Effector memory CD4-positive, alpha-beta T cell (primary cell): ENCODE measurements around the gene ARAF.
"Not testable (repeated sequence)": the region's sequence is repeated elsewhere in the genome, so short reads cannot be mapped to it uniquely, and the experiment has no call there.

Experiments
- DNase-seq, 3 donors: peaks; one replicate each; pipeline ENCODE4 v3.0.0-alpha.2; 2020
- H3K27ac ChIP-seq: 2 replicates; pipeline ENCODE4 v1.7.0; 2013; ENCODE audit warnings: mild to moderate bottlenecking, low read length, moderate library complexity; ENCODE audit not compliant: insufficient read depth, poor library complexity, severe bottlenecking
- H3K27me3 ChIP-seq: replicated peaks from 2 replicates; pipeline ENCODE4 v1.7.0; 2013; ENCODE audit warnings: mild to moderate bottlenecking, low read length; ENCODE audit not compliant: insufficient read depth, control insufficient read depth, poor library complexity, severe bottlenecking
- H3K36me3 ChIP-seq: 2 replicates; pipeline ENCODE4 v1.7.0; 2013; ENCODE audit warnings: mild to moderate bottlenecking, low read length, moderate library complexity; ENCODE audit not compliant: control insufficient read depth, insufficient read depth
- H3K4me1 ChIP-seq: 2 replicates; pipeline ENCODE4 v1.7.0; 2013; ENCODE audit warnings: low read length, mild to moderate bottlenecking; ENCODE audit not compliant: control insufficient read depth, insufficient read depth, poor library complexity, severe bottlenecking
- H3K4me3 ChIP-seq: 2 replicates; pipeline ENCODE4 v1.7.0; 2013; ENCODE audit warnings: low read length, low read depth, mild to moderate bottlenecking; ENCODE audit not compliant: insufficient read depth, poor library complexity, severe bottlenecking
- H3K9me3 ChIP-seq: 2 replicates; pipeline ENCODE4 v1.7.0; 2013; ENCODE audit warnings: mild to moderate bottlenecking, low read length, moderate library complexity; ENCODE audit not compliant: control insufficient read depth

Gene ARAF

GRCh38 chrX:47597222-47597621 is 36.2 kb downstream of the ARAF start:
- Histone ChIP-seq H3K9me3 (peaks cover 4% of the 10 kb centered on the region), H3K36me3 (no peaks in the 10 kb centered on the region), H3K27ac (no peak overlapping the region), H3K4me3 (no peak overlapping the region), H3K27me3 (no peaks in the 10 kb centered on the region), H3K4me1 (no peaks in the 10 kb centered on the region)
- no peak for DNase-seq

DNA sequence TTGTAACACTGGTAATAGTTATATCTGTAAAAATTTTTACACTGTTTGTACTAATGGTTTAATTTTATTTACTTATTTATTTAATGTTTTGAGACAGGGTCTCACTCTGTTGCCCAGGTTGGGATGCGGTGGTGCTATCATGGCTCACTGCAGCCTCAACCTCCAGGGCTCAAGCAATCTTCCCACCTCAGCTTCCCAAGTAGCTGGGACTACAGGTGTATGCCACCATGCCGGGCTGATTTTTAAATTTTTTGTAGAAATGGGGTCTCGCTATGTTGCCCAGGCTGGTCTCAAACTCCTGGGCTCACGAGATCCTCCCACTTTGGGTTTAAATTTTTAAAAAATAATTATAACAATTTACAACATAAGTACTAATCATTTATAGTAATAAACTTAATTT is 42.1 kb downstream of the ARAF start:
- H3K36me3 ChIP-seq, H3K9me3 ChIP-seq, H3K27ac ChIP-seq, H3K27me3 ChIP-seq, H3K4me1 ChIP-seq, DNase-seq, H3K4me3 ChIP-seq: not testable (repeated sequence)

GRCh38 chrX:47605024-47605423 is 44.0 kb downstream of the ARAF start:
- Histone ChIP-seq H3K36me3 (no peaks in the 10 kb centered on the region), H3K4me3 (no peak overlapping the region), H3K27ac (no peak overlapping the region), H3K9me3 (no peaks in the 10 kb centered on the region), H3K27me3 (no peaks in the 10 kb centered on the region), H3K4me1 (no peaks in the 10 kb centered on the region)
- DNase-seq: no peak

- Histone ChIP-seq H3K27ac (no peak overlapping the region), H3K27me3 (no peaks in the 10 kb centered on the region), H3K4me1 (no peaks in the 10 kb centered on the region), H3K36me3 (no peaks in the 10 kb centered on the region), H3K9me3 (no peaks in the 10 kb centered on the region), H3K4me3 (no peak overlapping the region)
- no peak for DNase-seq
Measured at GRCh38 chrX:47607091-47607490, 46.1 kb downstream of the ARAF start.

- no peak for DNase-seq
- no peaks in the 10 kb centered on the region for H3K9me3 ChIP-seq
- H3K36me3 ChIP-seq: no peaks in the 10 kb centered on the region
- H3K27ac ChIP-seq: no peak overlapping the region
- no peaks in the 10 kb centered on the region for H3K4me1 ChIP-seq
- H3K27me3 ChIP-seq: no peaks in the 10 kb centered on the region
- no peak overlapping the region for H3K4me3 ChIP-seq
Measured at GRCh38 chrX:47608130-47608810, 47.3 kb downstream of the ARAF start.

GRCh38 chrX:47610511-47610910 is 49.5 kb downstream of the ARAF start:
- Histone ChIP-seq H3K4me3 (no peak overlapping the region), H3K36me3 (no peaks in the 10 kb centered on the region), H3K27me3 (no peaks in the 10 kb centered on the region), H3K9me3 (no peaks in the 10 kb centered on the region), H3K4me1 (no peaks in the 10 kb centered on the region), H3K27ac (no peak overlapping the region)
- no peak for DNase-seq

DNA sequence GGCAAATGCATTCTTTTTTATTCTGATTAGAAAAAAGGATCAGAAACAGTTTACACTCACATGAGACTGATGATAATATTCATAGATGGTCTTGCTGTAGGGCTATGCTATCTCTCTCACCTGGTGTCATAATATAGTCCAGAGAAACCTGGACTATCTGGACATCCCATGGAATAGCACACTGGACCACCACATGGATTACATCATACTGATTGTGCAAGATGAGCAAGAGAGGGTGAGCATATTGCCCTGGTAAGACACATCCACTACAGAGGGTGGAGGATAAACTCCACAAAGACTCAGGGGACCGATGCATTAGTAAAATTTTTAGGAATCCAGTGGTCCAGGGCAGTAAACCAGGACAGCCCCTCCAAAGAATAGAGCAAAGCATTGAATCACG is 50.5 kb downstream of the ARAF start:
- no peak for DNase-seq
- H3K4me1 ChIP-seq: no peaks in the 10 kb centered on the region
- no peak overlapping the region for H3K27ac ChIP-seq
- H3K4me3 ChIP-seq: no peak overlapping the region
- H3K36me3 ChIP-seq: no peaks in the 10 kb centered on the region
- no peaks in the 10 kb centered on the region for H3K27me3 ChIP-seq
- no peaks in the 10 kb centered on the region for H3K9me3 ChIP-seq

DNA sequence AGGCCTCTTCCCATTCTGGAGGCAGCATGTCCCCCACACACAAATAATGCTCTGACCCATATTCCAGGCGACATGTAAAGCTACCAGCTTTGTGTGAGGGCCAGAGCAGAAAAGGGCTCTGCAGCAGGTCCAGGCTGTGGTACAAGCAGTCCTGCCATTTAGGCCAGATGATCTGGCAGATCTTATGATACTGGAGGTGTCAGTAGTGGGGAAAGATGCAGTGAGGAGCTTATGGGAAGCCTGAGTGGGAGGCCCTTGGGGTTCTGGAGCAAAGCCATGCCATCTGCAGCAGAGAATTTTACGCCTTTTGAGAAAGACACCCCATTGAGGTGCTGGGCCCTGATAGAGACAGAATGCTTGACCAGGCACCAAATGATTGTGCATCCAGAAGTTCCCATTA is 50.9 kb downstream of the ARAF start:
- H3K36me3 ChIP-seq: no peaks in the 10 kb centered on the region
- H3K27ac ChIP-seq: no peak overlapping the region
- H3K27me3 ChIP-seq: no peaks in the 10 kb centered on the region
- no peaks in the 10 kb centered on the region for H3K4me1 ChIP-seq
- no peaks in the 10 kb centered on the region for H3K9me3 ChIP-seq
- no peak for DNase-seq
- no peak overlapping the region for H3K4me3 ChIP-seq

DNA sequence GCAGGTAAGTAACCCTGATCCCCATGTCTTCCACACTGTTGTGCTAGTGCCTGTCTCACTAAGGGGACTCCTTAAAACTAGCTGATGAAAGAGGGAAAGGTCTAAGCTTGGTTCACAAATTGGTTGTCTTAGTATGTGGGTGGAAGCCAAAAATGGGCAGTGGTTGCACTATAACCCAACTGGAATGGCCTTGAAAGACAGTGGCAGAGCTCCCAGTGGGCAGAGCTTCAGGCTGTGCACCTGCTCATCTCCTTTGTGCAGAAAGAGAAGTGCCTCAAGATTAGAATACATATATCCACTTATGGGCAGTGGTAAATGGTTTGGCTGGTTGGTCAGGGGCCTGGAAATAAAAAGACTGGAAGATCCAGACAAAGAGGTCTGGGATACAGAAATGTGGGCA is 51.4 kb downstream of the ARAF start:
- no peak overlapping the region for H3K4me3 ChIP-seq
- no peaks in the 10 kb centered on the region for H3K9me3 ChIP-seq
- no peaks in the 10 kb centered on the region for H3K27me3 ChIP-seq
- H3K4me1 ChIP-seq: no peaks in the 10 kb centered on the region
- no peak overlapping the region for H3K27ac ChIP-seq
- DNase-seq: no peak
- H3K36me3 ChIP-seq: no peaks in the 10 kb centered on the region

DNA sequence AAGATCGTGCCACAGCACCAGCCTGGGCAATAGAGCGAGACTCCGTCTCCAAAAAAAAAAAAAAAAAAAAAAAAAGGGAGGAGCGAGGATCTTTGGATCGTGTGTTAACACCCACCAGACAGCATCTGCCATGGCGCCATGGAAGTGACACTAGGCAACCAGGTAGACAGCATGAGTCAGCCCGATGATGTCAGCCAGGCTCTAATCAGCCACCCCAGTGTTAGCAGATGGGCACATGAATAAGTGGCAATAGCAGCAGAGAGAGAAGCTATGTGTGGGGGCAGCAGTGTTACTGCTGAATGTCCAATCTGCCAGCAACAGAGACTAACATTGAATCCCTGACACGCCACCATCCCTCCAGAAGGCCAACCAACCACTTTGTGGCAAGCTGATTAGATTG is 52.1 kb downstream of the ARAF start:
- no peaks in the 10 kb centered on the region for H3K4me1 ChIP-seq
- H3K36me3 ChIP-seq: no peaks in the 10 kb centered on the region
- no peak overlapping the region for H3K4me3 ChIP-seq
- no peaks in the 10 kb centered on the region for H3K27me3 ChIP-seq
- H3K9me3 ChIP-seq: no peaks in the 10 kb centered on the region
- H3K27ac ChIP-seq: no peak overlapping the region
- DNase-seq: no peak
